ENCODE results near the gene FH.

Gene FH

DNA sequence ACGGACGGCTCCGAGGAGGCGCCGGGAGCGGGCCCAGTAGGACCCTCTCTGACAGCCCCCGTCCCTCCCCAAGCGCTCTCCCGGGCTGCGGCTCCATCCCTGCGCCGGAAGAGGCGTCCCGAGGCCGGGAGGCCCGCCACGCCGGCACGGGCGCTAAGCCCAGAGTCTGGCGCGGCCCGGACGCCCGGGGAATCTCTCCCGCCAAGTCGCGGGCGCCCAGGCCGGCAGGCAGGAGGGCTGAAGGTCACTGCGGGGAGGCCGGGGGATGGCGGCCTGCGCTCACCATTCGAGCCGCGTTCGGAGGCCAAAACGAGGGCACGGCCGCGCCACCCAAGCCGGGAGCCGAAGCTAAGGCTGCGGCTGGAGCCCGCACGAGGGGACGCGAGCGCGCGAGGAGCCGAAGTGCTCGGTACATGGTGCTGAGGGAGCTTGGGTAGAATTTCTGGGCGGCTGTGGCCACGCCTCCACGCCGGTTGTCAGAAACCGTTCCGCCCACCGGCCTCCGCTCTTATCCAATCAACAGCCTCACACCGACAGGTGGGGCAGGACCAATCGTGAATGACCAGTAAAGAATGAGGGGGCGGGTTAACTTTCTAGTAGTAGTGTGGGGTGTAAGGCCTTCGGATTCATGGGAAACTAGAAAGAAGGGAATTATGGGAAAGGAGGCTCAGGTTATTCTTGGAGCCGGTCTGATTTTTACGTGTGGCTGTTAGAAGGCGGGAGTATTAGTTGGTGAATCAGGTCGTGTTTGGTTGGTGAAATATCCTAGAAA is at the start of gene FH:
Gene FH (minus strand): TSS at position 448 of the 772 bp plus-strand sequence. CDS start 33 bp downstream, at position 415.
- peak within 1 kb of the TSS; percentile 20; the same call in 1 of the 2 replicates for H3K27ac ChIP-seq (ENCODE audit: low read depth, low read length)
- H3K36me3 ChIP-seq (ENCODE audit: control insufficient read depth, insufficient read depth, low read length) = peaks cover 9% of the 10 kb centered on the region
- peak within 1 kb of the TSS; percentile 89 for H3K9ac ChIP-seq (ENCODE audit: low read length)
- H3K4me1 ChIP-seq (ENCODE audit: control insufficient read depth, insufficient read depth, low read length) = peaks cover 4% of the 10 kb centered on the region; the same call in 1 of the 2 replicates
- peak within 1 kb of the TSS; percentile 89 for H3K4me3 ChIP-seq (ENCODE audit: low read depth, low read length)
- peaks cover 7% of the 10 kb centered on the region for H3K27me3 ChIP-seq (ENCODE audit: control insufficient read depth, insufficient read depth, low read length)
- H3K9me3 ChIP-seq (ENCODE audit: control insufficient read depth, insufficient read depth, low read depth, low read length) = no peaks in the 10 kb centered on the region

GRCh38 chr1:241560849-241561187 is 41.3 kb upstream of the FH start:
- Histone ChIP-seq H3K27ac (ENCODE audit: low read depth, low read length) (no peak overlapping the region), H3K4me1 (ENCODE audit: control insufficient read depth, insufficient read depth, low read length) (no peaks in the 10 kb centered on the region), H3K27me3 (ENCODE audit: control insufficient read depth, insufficient read depth, low read length) (no peaks in the 10 kb centered on the region), H3K9me3 (ENCODE audit: control insufficient read depth, insufficient read depth, low read depth, low read length) (no peaks in the 10 kb centered on the region), H3K9ac (ENCODE audit: low read length) (no peak overlapping the region), H3K4me3 (ENCODE audit: low read depth, low read length) (no peak overlapping the region), H3K36me3 (ENCODE audit: control insufficient read depth, insufficient read depth, low read length) (no peaks in the 10 kb centered on the region)

- Histone ChIP-seq H3K4me1 (ENCODE audit: control insufficient read depth, insufficient read depth, low read length) (no peaks in the 10 kb centered on the region), H3K36me3 (ENCODE audit: control insufficient read depth, insufficient read depth, low read length) (no peaks in the 10 kb centered on the region), H3K9ac (ENCODE audit: low read length) (no peak overlapping the region), H3K27me3 (ENCODE audit: control insufficient read depth, insufficient read depth, low read length) (no peaks in the 10 kb centered on the region), H3K27ac (ENCODE audit: low read depth, low read length) (no peak overlapping the region), H3K9me3 (ENCODE audit: control insufficient read depth, insufficient read depth, low read depth, low read length) (no peaks in the 10 kb centered on the region), H3K4me3 (ENCODE audit: low read depth, low read length) (no peak overlapping the region)
Measured at GRCh38 chr1:241560146-241560848, 40.7 kb upstream of the FH start.

DNA sequence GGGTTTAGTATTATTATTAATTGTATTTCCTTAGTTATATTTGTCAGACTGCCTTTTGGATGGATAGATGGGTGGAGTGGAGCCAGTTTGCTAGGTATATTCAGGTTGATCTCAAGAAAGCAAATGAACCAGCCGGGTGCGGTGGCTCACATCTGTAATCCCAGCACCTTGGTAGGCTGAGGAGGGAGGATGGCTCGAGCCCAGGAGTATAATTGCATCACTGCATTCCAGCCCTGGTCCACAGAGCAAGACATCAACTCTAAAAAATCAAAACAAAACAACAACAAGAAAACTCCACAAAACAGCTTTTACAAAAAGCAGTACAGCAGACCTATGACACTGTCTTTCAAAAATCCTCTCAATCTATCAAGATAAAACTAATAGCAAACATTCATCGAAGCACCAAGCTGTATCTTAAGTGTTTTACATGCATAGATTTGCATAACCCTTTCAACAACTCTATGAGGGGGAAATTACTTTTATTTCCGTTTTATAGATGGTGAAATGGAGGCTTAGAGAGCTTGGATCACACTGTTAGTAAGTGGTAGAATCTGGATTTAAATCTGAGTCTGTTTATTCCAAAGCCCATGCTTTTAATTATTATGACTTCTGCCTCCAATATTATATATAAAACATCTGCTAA is 38.1 kb upstream of the FH start:
- no peak overlapping the region for H3K9ac ChIP-seq (ENCODE audit: low read length)
- no peaks in the 10 kb centered on the region for H3K36me3 ChIP-seq (ENCODE audit: control insufficient read depth, insufficient read depth, low read length)
- H3K4me1 ChIP-seq (ENCODE audit: control insufficient read depth, insufficient read depth, low read length) = no peaks in the 10 kb centered on the region
- no peaks in the 10 kb centered on the region for H3K9me3 ChIP-seq (ENCODE audit: control insufficient read depth, insufficient read depth, low read depth, low read length)
- H3K4me3 ChIP-seq (ENCODE audit: low read depth, low read length) = no peak overlapping the region
- no peak overlapping the region for H3K27ac ChIP-seq (ENCODE audit: low read depth, low read length)
- H3K27me3 ChIP-seq (ENCODE audit: control insufficient read depth, insufficient read depth, low read length) = no peaks in the 10 kb centered on the region

GRCh38 chr1:241557031-241557430 is 37.5 kb upstream of the FH start:
- H3K9ac ChIP-seq (ENCODE audit: low read length) = no peak overlapping the region
- H3K4me3 ChIP-seq (ENCODE audit: low read depth, low read length) = no peak overlapping the region

DNA sequence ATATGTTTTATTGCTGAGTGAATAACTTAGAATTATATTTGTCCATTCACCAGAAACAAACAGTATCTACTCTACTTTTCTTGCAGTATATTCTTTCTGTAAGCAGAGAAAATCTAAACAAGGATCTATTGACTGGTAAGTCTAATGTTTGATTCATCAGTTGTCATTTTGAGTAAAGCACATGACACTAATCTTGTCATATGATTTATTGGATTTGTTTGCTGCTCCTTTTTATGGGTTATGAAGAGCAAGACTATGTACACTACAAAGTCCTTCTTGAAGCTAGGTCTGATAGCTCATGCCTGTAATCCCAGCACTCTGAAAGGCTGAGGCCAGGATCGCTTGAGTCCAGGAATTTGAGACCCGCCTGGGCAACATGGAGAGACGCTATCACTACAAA is 36.0 kb upstream of the FH start:
- Histone ChIP-seq H3K4me3 (ENCODE audit: low read depth, low read length) (no peak overlapping the region), H3K36me3 (ENCODE audit: control insufficient read depth, insufficient read depth, low read length) (no peaks in the 10 kb centered on the region), H3K9ac (ENCODE audit: low read length) (no peak overlapping the region)

More at GRCh38 chr1:241557031-241557430, 37.5 kb upstream of the FH start:
- no peaks in the 10 kb centered on the region for H3K27me3 ChIP-seq (ENCODE audit: control insufficient read depth, insufficient read depth, low read length)
- H3K27ac ChIP-seq (ENCODE audit: low read depth, low read length) = no peak overlapping the region
- no peaks in the 10 kb centered on the region for H3K4me1 ChIP-seq (ENCODE audit: control insufficient read depth, insufficient read depth, low read length)
- H3K36me3 ChIP-seq (ENCODE audit: control insufficient read depth, insufficient read depth, low read length) = no peaks in the 10 kb centered on the region
- no peaks in the 10 kb centered on the region for H3K9me3 ChIP-seq (ENCODE audit: control insufficient read depth, insufficient read depth, low read depth, low read length)

GRCh38 chr1:241553886-241554592 is 34.5 kb upstream of the FH start:
- H3K9me3 ChIP-seq (ENCODE audit: control insufficient read depth, insufficient read depth, low read depth, low read length) = no peaks in the 10 kb centered on the region
- H3K27ac ChIP-seq (ENCODE audit: low read depth, low read length) = no peak overlapping the region
- H3K4me3 ChIP-seq (ENCODE audit: low read depth, low read length) = no peak overlapping the region
- no peaks in the 10 kb centered on the region for H3K27me3 ChIP-seq (ENCODE audit: control insufficient read depth, insufficient read depth, low read length)
- no peak overlapping the region for H3K9ac ChIP-seq (ENCODE audit: low read length)
- no peaks in the 10 kb centered on the region for H3K36me3 ChIP-seq (ENCODE audit: control insufficient read depth, insufficient read depth, low read length)
- no peaks in the 10 kb centered on the region for H3K4me1 ChIP-seq (ENCODE audit: control insufficient read depth, insufficient read depth, low read length)

More for the DNA sequence above, 36.0 kb upstream of the FH start:
- H3K4me1 ChIP-seq (ENCODE audit: control insufficient read depth, insufficient read depth, low read length) = no peaks in the 10 kb centered on the region
- no peak overlapping the region for H3K27ac ChIP-seq (ENCODE audit: low read depth, low read length)
- H3K27me3 ChIP-seq (ENCODE audit: control insufficient read depth, insufficient read depth, low read length) = no peaks in the 10 kb centered on the region
- no peaks in the 10 kb centered on the region for H3K9me3 ChIP-seq (ENCODE audit: control insufficient read depth, insufficient read depth, low read depth, low read length)

DNA sequence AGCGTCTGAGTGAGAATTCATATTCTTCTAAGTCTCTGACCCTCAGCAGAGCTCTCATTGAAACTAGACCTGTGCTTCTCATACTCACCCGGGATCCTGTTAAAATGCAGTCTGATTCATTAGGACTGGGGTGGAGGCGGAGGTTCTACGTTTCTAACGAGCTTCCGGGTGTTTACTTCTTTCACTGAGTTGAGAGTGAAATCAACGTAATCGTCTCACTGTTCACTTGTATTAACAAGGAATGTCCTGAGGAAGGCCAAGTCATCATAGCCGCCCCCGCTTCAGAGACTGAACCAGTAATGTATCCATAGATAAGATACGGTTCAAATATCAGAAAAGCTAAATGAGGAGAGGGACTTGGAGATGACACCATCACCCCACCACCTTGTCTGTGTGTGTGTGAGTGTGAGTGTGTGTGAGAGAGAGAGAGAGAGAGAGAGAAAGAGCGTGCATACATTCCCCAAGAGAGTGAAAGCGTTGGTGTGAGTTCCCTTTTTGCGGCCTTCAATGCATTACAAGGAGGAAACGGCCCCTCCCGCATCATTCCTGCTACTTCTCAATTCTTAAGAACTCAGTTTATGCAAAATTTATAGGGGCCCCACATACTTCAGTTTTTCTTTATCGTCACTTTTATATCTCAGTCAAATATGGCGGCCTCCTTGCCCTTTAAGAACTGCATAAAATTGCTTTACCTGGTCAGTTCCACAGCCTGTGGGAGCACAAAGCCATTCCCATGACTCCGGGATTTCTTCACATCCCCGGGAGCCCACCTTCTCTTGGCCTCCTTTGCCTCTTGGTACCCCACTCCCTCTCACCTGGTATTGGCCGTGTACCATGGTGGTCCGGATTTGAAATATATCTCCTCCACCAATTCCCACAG is 32.4 kb upstream of the FH start:
- no peak overlapping the region for H3K4me3 ChIP-seq (ENCODE audit: low read depth, low read length)
- H3K4me1 ChIP-seq (ENCODE audit: control insufficient read depth, insufficient read depth, low read length) = no peaks in the 10 kb centered on the region
- no peak overlapping the region for H3K9ac ChIP-seq (ENCODE audit: low read length)
- no peaks in the 10 kb centered on the region for H3K36me3 ChIP-seq (ENCODE audit: control insufficient read depth, insufficient read depth, low read length)
- no peaks in the 10 kb centered on the region for H3K9me3 ChIP-seq (ENCODE audit: control insufficient read depth, insufficient read depth, low read depth, low read length)
- H3K27me3 ChIP-seq (ENCODE audit: control insufficient read depth, insufficient read depth, low read length) = no peaks in the 10 kb centered on the region
- H3K27ac ChIP-seq (ENCODE audit: low read depth, low read length) = no peak overlapping the region

GRCh38 chr1:241550318-241550717 is 30.8 kb upstream of the FH start:
- no peaks in the 10 kb centered on the region for H3K27me3 ChIP-seq (ENCODE audit: control insufficient read depth, insufficient read depth, low read length)
- H3K36me3 ChIP-seq (ENCODE audit: control insufficient read depth, insufficient read depth, low read length) = no peaks in the 10 kb centered on the region
- no peaks in the 10 kb centered on the region for H3K9me3 ChIP-seq (ENCODE audit: control insufficient read depth, insufficient read depth, low read depth, low read length)
- no peak overlapping the region for H3K9ac ChIP-seq (ENCODE audit: low read length)
- H3K4me1 ChIP-seq (ENCODE audit: control insufficient read depth, insufficient read depth, low read length) = no peaks in the 10 kb centered on the region
- no peak overlapping the region for H3K4me3 ChIP-seq (ENCODE audit: low read depth, low read length)
- H3K27ac ChIP-seq (ENCODE audit: low read depth, low read length) = no peak overlapping the region

DNA sequence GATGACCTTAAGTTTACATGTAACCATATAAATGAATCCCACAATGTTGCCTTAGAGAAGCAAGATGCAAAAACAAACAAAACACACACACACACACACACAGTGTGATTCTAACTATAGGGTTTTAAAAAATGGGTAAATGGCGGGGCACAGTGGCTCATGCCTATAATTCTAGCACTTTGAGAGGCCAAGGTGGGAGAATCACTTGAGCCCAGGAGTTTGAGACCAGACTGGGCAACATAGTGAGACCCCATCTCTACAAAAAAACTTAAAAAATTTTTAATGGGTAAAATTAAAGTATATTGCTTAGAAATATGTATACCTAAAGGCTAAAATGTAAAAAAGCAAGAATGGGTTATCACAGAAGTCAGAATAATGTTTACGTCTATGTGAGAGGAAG is 28.5 kb upstream of the FH start:
- Histone ChIP-seq H3K9ac (ENCODE audit: low read length) (no peak overlapping the region), H3K36me3 (ENCODE audit: control insufficient read depth, insufficient read depth, low read length) (no peaks in the 10 kb centered on the region), H3K9me3 (ENCODE audit: control insufficient read depth, insufficient read depth, low read depth, low read length) (no peaks in the 10 kb centered on the region), H3K4me1 (ENCODE audit: control insufficient read depth, insufficient read depth, low read length) (no peaks in the 10 kb centered on the region), H3K4me3 (ENCODE audit: low read depth, low read length) (no peak overlapping the region), H3K27ac (ENCODE audit: low read depth, low read length) (no peak overlapping the region), H3K27me3 (ENCODE audit: control insufficient read depth, insufficient read depth, low read length) (no peaks in the 10 kb centered on the region)
